DOHH2 (cell line): ENCODE measurements around the gene CCDC190.

Experiments used
- EZH2phosphoT487 ChIP-seq: fragments of 200-600 bp; sonication (generic); IDR thresholded peaks from 2 replicates; pipeline ENCODE4 v1.6.1; 2017; ENCODE audit warnings: borderline replicate concordance, mild to moderate bottlenecking, antibody characterized with exemption, low read length, moderate library complexity, mixed read lengths
- TF ChIP-seq, protein P1 (sequence below): fragments of 200-600 bp; sonication (generic); IDR thresholded peaks from one replicate; pipeline ENCODE4 v1.5.1; 2014; ENCODE audit warnings: antibody characterized with exemption, mild to moderate bottlenecking, low read depth, low read length; ENCODE audit not compliant: poor library complexity, severe bottlenecking

DNA sequence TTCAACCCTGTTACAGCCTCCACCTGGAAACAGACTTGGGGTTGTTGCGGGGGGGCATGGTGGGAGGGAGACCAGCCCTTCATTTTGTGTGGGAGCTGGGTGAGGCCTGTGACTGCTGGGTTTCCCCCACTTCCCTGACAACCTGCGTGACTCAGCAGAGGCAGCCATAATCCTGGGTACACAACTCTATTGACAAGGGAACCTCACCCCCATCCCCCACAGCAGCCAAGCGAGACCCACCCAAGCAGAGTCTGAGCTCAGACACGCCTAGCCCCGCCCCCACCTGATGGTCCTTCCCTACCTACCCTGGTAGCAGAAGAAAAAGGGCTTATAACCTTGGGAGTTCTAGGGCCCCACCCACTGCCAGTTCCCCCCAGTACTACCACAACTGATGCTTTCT is 8.0 kb upstream of the CCDC190 start:
- TF ChIP-seq, protein P1, sequence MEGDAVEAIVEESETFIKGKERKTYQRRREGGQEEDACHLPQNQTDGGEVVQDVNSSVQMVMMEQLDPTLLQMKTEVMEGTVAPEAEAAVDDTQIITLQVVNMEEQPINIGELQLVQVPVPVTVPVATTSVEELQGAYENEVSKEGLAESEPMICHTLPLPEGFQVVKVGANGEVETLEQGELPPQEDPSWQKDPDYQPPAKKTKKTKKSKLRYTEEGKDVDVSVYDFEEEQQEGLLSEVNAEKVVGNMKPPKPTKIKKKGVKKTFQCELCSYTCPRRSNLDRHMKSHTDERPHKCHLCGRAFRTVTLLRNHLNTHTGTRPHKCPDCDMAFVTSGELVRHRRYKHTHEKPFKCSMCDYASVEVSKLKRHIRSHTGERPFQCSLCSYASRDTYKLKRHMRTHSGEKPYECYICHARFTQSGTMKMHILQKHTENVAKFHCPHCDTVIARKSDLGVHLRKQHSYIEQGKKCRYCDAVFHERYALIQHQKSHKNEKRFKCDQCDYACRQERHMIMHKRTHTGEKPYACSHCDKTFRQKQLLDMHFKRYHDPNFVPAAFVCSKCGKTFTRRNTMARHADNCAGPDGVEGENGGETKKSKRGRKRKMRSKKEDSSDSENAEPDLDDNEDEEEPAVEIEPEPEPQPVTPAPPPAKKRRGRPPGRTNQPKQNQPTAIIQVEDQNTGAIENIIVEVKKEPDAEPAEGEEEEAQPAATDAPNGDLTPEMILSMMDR: no peak
- no peak for TF ChIP-seq EZH2phosphoT487
